Transverse colon (tissue), 4 donors: ENCODE data around the gene TMEM273.

ENCODE experiments used
- CTCF ChIP-seq, 5 experiments: fragments of 200-600 bp in 3 of 5; fragments of 450-650 bp in 2 of 5; sonication (generic) in 3 of 5; IDR thresholded peaks; 1 replicate in 2 of 5; 2 replicates in 3 of 5; pipeline ENCODE4 v1.5.1; 2016 to 2017; ENCODE audit warnings: antibody characterized with exemption in 5 of 5, inconsistent platforms in 3 of 5, mild to moderate bottlenecking in 2 of 5, moderate library complexity in 1 of 5
- EP300 ChIP-seq: sonication (generic); formaldehyde crosslinking; IDR thresholded peaks from one replicate; pipeline ENCODE4 v1.6.1; 2017; ENCODE audit warnings: antibody characterized with exemption, low read depth
- POLR2A ChIP-seq: fragments of 450-650 bp; IDR thresholded peaks from one replicate; pipeline ENCODE4 v1.6.1; 2016; ENCODE audit warnings: antibody characterized with exemption, mild to moderate bottlenecking, moderate library complexity
- POLR2AphosphoS5 ChIP-seq, 3 donors: sonication (generic); formaldehyde crosslinking; IDR thresholded peaks; one replicate each; pipeline ENCODE4 v1.6.1; 2016; ENCODE audit warnings: antibody characterized with exemption in 3 of 3

DNA sequence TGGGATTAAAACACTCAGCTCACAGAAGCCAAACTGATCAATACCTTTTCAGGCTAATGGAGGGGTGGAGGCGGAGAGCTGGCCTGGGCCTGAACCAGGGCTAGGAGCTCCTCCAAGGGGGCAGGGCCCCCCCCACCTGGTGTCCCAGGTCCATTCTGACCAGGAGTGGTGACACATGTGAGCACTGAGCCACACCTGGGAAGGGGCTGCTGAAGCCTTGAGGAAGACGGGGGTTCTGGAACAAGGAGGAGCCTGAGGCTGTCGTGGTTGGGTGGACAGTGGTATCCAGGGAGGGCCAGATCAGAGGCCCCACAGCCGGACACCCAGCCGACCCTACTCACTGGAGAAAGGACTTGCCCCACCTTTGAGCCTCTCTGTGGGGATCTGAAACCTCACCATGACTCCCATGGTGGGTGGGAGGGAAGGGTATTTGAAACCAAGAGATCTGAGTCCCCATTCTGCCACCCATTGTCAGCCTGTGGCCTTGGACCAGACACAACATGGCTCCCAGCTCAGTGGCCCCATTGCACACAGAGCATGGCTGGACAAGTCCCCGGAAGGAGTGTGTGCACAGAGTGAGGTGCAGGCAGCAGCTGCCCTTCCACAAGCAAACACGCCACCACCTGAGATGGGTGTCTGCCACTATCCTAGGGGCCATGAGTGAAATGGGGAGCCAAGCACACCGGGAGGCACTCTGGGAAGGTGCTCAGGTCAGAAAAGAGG lies 12.4 kb downstream of the TMEM273 start:
- TF ChIP-seq POLR2AphosphoS5 (IDR thresholded peaks at IDR 0.05): no peak
- TF ChIP-seq POLR2A: no peak
- TF ChIP-seq CTCF (IDR thresholded peaks at IDR 0.05): no peak
- no peak for TF ChIP-seq EP300
